Lower lobe of right lung (tissue), 2 donors: ENCODE measurements around the gene ELF1. TPM values are rescaled to one million over a fixed set of nuclear protein-coding genes. Genes with fewer than 3 reads are reported as not detected.
"Not testable (repeated sequence)": the region's sequence is repeated elsewhere in the genome, so short reads cannot be mapped to it uniquely, and the experiment has no call there.

ENCODE experiments used
- ATAC-seq, 2 donors: fragments of 200-7000 bp; cut with Tn5 transposase; one replicate each; pipeline ENCODE4 v1.9.1; 2020 to 2022; ENCODE audit warnings: mild to moderate bottlenecking in 2 of 2, moderate library complexity in 2 of 2
- DNase-seq: peaks from one replicate; pipeline ENCODE4 v3.0.0-alpha.2; 2020
- H3K27ac ChIP-seq: fragments of 200-600 bp; one replicate; pipeline ENCODE4 v1.8.0; 2022
- H3K27me3 ChIP-seq: fragments of 200-600 bp; one replicate; pipeline ENCODE4 v1.8.0; 2022; ENCODE audit warnings: low read depth
- H3K36me3 ChIP-seq: fragments of 200-600 bp; one replicate; pipeline ENCODE4 v1.8.0; 2022; ENCODE audit warnings: mild to moderate bottlenecking
- H3K4me1 ChIP-seq: fragments of 200-600 bp; one replicate; pipeline ENCODE4 v1.8.0; 2022
- H3K4me3 ChIP-seq: fragments of 200-600 bp; one replicate; pipeline ENCODE4 v1.8.0; 2022; ENCODE audit warnings: mild to moderate bottlenecking
- H3K9me3 ChIP-seq: fragments of 200-600 bp; one replicate; pipeline ENCODE4 v1.8.0; 2022
- CTCF ChIP-seq: fragments of 200-600 bp; IDR thresholded peaks from one replicate; pipeline ENCODE4 v1.8.0; 2022; ENCODE audit warnings: antibody characterized with exemption, mild to moderate bottlenecking
- intact Hi-C: fragments of 100-400 bp; cut with DNase I; formaldehyde crosslinking; loops from one replicate; pipeline ENCODE4 v1.11.0; 2022
- total RNA-seq: library from RNA; stranded (reverse); fragmentation: NEBNext Ultra II Directional; extraction: Animal tissue kit (Norgen Biotek cat#: 25700); gene quantifications from one replicate; pipeline ENCODE4 v1.2.1, GENCODE V29; 2021
- donor health status: DM: no; HTN: yes; CAD: no; lungs with severe emphysema.

ELF1 gene
- total RNA-seq, 1 donor from 2014 or later: 98.1 TPM

- DNase-seq (no peak), ATAC-seq (no peak)
- peaks cover 38% of the 10 kb centered on the region for H3K36me3 ChIP-seq
- no peak for TF ChIP-seq CTCF
- no peak overlapping the region for H3K27ac ChIP-seq
- no peaks in the 10 kb centered on the region for H3K9me3 ChIP-seq
- no peak overlapping the region for H3K4me3 ChIP-seq
- no peaks in the 10 kb centered on the region for H3K4me1 ChIP-seq
- H3K27me3 ChIP-seq: no peaks in the 10 kb centered on the region
- intact Hi-C loops: no loop called here
Observed at GRCh38 chr13:40927929-40928328, 91.2 kb downstream of the ELF1 start.

DNA sequence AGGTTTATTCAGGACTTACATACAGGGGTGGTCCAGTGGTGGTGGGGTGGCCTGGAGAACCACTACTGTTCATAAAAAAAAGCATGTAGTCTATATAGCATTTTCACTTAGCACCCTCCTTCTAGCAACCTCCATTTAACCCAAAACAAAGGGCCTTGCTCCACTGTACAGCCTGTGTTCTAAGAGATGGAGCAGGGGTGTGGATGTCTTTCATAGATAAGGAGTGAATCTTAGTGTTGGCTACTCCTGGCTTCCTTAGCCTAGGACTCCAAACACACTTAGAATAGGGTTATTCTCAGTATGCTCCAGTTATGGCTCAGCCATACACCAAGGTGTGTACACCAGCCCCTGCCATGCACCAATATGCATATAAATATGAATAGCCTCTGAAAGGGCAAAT is 95.2 kb downstream of the ELF1 start:
- ATAC-seq (no peak), DNase-seq (no peak)
- H3K4me1 ChIP-seq: peaks cover 9% of the 10 kb centered on the region
- no peak overlapping the region for H3K27ac ChIP-seq
- intact Hi-C loops: no loop called here
- no peak for TF ChIP-seq CTCF
- peaks cover 3% of the 10 kb centered on the region for H3K36me3 ChIP-seq
- no peaks in the 10 kb centered on the region for H3K9me3 ChIP-seq
- H3K27me3 ChIP-seq: no peaks in the 10 kb centered on the region
- no peak overlapping the region for H3K4me3 ChIP-seq

DNA sequence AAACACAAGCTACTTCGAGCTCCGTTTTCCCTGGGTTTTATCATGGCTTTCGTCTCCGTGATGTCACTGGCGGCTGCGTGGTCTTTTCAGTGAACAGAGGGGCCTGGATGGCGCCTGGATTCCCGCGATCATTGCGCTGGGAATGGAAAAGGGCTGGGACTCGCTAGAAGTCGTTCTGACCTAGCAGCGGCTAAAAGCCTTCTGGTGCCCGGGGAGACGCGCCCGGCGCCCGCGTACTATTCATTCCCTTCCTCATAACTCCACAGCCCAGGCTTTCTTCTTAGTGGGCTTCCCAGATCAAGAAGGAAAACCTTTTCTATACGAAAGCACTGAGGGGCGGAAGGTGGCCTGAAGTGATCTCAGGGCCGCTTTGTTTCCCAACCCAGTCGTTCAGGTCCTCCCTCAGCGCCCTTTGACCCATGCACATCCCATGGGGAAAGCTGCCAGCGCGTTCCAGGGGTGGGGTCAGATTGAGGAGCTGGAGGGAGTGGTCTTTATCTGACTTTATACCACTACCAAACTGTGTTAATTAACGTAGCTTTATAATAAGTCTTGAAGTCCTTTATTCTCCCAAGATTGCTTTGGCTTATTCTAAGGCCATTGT is 96.6 kb downstream of the ELF1 start:
- H3K36me3 ChIP-seq: no peaks in the 10 kb centered on the region
- H3K27ac ChIP-seq: no peak overlapping the region
- H3K4me3 ChIP-seq: no peak overlapping the region
- DNase-seq: no peak
- no peak for TF ChIP-seq CTCF
- no peak for ATAC-seq
- H3K4me1 ChIP-seq: peaks cover 9% of the 10 kb centered on the region
- H3K27me3 ChIP-seq: no peaks in the 10 kb centered on the region
- H3K9me3 ChIP-seq: no peaks in the 10 kb centered on the region
- intact Hi-C loops: no loop called here

DNA sequence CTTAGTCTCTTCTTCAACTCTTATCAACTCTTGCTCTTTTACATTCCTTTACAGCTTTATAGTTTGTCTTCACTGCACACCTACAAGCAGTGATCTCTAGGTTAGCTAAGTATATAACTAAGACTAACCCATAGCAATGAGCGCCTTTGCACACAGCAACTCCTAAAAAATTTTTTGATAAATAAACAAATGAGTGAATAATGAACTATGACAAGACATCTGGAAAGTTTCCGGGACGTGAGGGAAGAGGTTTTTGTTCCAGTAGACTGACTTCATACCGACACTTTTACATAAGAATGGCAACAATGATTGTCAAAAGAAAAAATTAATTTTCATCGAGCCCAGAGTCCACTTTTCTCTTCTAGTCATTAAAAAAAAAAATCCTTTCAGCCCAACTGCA is 98.3 kb downstream of the ELF1 start:
- DNase-seq (no peak), ATAC-seq (no peak)
- intact Hi-C loops: no loop called here
- Histone ChIP-seq H3K4me1 (peaks cover 9% of the 10 kb centered on the region), H3K9me3 (no peaks in the 10 kb centered on the region), H3K4me3 (peak overlapping the region; percentile 71), H3K27ac (peak overlapping the region; percentile 84), H3K27me3 (no peaks in the 10 kb centered on the region), H3K36me3 (no peaks in the 10 kb centered on the region)
- no peak for TF ChIP-seq CTCF

GRCh38 chr13:40919901-40920300 is 99.2 kb downstream of the ELF1 start:
- H3K27me3 ChIP-seq, H3K27ac ChIP-seq, H3K4me3 ChIP-seq, H3K4me1 ChIP-seq, DNase-seq, intact Hi-C loops, H3K36me3 ChIP-seq, H3K9me3 ChIP-seq, ATAC-seq: not testable (repeated sequence)

DNA sequence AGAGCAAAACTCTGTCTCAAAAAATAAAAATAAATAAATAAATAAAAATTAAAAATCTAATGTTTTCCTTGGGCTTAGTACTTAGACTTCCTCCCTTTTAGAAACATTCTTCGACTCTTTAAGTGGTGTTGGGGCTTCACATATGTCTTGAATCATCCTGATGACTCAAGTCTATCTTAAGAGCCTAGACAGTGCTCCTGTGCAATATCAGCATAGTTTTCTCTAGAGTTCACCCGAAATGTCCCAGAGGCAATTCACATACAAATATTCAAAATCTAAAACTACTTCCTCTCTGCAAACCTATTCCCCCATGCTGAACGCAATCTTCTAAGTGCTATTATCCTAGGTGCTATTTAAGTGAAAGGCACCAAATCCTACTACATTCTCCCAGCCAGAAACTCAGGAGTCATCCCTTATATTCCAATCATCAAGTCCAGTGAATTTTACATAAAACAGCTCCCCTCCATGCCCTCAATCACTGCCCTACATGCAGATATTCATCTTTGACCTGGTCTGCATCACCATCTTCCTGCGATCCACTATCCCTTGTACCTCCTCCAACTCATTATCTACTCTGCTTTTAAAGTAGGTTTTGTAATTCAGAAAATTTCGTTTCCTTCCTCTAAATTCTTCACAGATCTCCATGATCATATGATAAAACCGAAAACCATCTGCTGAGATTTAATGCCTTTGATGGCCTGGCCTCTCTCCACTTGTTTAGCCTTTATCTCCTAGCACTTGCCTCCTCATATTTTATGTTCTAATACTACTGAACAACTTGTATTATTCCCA is 102.7 kb downstream of the ELF1 start:
- ATAC-seq (no peak), DNase-seq (no peak)
- Histone ChIP-seq H3K36me3 (no peaks in the 10 kb centered on the region), H3K4me3 (no peak overlapping the region), H3K27me3 (no peaks in the 10 kb centered on the region), H3K4me1 (peaks cover 9% of the 10 kb centered on the region), H3K9me3 (no peaks in the 10 kb centered on the region), H3K27ac (no peak overlapping the region)
- intact Hi-C loops: no loop called here
- no peak for TF ChIP-seq CTCF

DNA sequence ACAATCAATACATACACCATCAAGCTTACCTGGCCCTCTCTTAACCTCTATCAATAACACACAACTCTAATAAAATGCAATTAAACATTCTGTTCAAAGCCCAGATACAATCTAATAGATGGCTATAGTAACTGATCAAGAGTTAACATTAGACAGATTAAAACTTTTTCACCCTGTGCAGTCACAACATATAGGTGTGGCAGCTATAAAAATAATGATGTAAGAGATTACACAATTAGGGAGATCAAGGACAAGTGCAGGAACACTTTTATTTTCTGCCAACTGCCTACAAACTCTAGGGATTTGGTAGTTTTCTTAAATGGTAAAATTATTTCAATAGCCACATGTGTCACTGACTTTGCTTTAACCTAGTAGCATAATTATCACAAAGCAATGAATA is 104.3 kb downstream of the ELF1 start:
- H3K4me3 ChIP-seq, H3K27ac ChIP-seq, H3K9me3 ChIP-seq, H3K4me1 ChIP-seq, DNase-seq, H3K27me3 ChIP-seq, intact Hi-C loops, ATAC-seq, H3K36me3 ChIP-seq: not testable (repeated sequence)
